GM19463 (cell line): ENCODE measurements around the gene FBXL7.

Experiments used
- ATAC-seq: cut with Tn5 transposase; IDR thresholded peaks from one replicate; pipeline ENCODE4 v1.9.1; 2021; ENCODE audit warnings: mild to moderate bottlenecking, moderate library complexity; ENCODE audit not compliant: unreplicated experiment

FBXL7 gene

DNA sequence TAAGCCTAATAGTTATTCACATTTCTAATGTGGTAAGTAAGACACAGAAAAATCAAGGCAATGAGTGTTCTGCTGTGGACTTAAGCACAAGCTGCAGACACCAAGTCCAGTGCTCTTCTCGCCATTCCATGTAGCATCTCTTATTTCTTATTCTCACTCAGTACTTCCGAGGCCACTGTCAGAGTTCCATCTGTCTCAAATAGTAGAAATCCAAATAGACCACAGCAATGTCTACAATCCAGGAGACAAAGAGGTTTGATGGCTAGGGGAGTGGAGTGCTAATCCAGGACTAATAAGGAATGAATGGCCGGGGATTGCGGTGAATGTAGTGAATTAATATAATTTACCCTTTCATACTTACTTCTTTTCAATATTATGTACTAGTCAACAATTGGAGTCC is 147.3 kb downstream of the FBXL7 start:
- ATAC-seq, result no peak

DNA sequence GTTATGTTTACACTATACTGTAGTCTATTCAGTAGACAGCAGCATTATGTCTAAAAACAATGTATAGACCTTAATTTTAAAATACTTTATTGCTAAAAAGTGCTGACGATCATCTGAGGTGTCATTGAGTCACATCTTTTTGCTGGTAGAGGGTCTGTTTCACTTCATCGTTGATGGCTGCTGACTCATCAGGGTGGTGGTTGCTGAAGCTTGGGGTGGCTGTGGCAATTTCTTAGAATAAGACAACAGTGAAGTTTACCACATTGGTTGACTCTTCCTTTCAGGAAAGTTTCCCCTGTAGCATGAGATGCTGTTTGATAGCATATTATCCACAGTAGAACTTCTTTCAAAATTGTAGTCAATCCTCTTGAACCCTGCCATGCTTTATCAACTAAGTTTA is 150.3 kb downstream of the FBXL7 start:
- ATAC-seq, result no peak

DNA sequence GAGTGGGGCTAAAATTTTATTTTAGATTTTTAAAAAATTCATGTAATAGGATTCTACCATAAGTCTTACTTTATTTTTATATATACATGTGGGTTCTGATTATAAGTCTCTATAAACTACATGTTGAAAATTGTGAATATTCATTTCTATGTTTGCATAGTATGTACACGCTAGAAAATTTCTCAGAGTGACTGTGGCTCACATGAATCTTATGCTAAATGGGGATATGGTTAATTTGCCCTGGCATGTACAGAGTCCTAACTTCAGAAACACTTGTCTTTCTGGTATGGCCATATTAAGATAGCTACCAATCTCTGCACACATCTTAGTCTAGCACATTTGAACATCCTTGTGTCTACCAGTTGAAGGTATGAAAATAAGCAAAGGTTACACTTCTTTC is 154.8 kb downstream of the FBXL7 start:
- ATAC-seq, result no peak

DNA sequence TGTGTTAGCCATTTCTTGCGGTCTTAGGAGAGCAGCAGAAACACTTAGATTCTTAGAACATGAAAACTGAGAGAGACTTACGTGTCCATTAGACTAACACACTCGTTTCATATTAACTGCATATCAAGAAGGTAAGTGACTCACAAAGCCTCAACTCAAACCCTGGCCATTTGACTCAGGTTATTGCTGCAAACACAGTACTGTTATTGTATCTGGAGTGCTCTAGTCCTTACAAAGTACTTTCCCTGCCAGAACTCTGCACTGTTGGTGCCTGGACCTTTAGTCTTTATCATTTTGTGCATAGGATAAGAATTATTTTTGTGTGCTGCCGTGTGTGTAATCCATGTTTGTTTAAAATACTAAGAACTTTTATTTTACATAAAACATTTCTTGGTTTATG is 155.7 kb downstream of the FBXL7 start:
- ATAC-seq, result no peak

DNA sequence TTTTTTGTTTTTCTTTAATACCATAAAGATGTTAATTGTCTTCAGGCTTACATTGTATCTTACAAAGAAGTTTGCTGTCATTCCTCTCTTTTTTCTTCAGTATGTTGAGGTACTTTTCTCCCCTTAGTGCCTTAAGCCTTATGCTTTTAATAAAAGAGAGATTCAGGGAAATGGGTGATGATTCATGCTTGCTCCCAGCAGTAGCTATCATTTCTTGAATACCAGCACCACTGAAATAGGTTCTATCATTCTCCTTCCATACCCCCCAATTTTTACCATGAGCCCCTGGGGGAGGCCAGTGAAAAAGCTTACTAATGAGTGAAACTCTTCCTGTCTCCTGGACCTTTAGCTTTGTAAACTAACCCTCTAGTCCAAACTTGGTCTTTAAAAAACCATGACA is 165.0 kb downstream of the FBXL7 start:
- no peak for ATAC-seq

DNA sequence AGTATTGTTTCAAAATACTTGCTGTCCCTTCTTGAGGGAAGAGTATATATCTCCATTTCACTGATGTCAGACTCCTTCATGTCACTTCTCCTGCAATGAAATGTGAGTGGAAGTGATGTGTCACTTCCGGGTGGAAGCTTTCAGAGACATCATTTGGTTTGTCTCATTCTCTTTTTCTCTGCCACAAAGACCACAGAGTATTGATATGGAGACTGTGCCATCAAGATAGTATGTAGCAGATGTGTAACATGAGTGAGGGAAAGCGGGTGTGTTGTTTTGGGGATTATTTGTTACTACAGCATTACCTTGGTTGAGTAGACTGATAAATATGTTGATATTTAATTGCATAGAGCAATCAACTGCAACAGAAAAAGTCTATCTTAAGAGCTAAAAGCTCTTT is 169.8 kb downstream of the FBXL7 start:
- ATAC-seq, result no peak

DNA sequence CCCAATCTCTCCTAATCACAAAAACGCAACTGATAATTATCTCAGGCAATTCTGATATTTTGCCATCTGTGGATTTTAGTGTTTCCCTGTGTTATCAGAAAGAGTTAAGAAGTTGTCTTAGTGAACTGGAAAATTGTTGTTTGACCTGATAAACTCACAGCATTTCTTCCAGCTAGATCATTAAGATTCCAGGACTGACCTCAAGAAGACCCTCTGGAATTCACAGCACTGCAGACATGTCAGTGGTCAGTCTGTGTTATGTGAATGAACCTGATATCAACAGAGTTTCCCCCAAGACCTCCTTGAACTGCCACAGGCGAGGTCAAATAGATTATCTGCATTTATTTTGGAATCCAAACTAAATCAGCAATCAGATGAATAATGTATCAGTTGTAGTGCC is 174.7 kb downstream of the FBXL7 start:
- no peak for ATAC-seq

DNA sequence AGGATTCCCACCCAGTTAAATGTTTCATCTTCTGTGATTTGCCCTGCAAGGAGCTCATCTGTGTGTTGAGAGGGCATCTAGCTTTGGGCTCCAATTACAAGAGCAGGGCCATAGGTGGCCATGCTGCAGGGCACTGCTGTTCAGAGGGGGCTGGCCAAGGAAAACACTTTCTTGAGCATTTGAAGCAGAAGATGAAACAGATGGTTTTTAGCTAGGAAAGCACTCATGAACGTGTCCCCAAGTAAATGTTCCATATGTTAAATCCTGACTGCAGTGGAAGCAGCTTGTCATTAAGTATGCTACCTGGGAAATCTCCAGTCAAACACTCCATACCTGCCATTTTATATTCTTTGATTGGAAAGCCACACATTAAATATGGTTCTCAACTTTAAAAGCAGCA is 176.6 kb downstream of the FBXL7 start:
- ATAC-seq, result no peak

DNA sequence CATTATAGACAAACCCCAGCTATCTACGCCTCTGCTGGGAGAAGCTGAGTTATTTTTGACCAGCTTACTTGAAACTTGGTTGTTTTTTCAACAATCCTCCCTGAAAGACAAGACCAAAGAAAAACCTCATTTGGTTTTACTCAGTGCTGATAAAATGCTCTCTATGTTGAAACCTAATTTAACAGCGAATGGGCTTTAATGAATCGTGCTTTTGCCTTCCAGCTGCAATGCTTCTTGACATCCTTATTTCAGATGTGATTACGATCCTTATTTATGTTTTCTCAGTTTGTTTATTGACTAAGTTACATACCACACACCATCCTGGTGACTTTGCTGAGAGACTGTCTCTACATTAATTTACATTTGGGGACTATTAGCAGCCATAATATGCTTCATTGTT is 179.2 kb downstream of the FBXL7 start:
- ATAC-seq, result no peak

DNA sequence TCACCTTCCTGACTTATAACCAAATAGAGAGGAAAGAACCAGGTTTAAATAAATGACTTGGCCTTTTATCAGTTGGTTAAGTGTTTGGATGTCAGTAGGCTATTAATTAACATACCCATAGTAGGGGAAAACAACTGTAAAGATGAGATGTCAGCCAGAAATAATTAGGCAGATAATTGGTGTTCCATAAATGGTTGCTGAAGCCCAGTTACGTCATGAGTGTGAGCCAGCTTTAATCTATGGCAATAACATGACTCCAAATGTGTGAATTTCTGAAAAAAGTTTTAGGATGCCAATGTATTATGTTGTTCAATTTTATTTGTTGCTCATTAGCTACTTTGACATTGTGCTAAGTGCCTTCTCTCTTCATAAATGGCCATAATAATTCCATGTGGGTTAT is 180.5 kb downstream of the FBXL7 start:
- ATAC-seq, result no peak

DNA sequence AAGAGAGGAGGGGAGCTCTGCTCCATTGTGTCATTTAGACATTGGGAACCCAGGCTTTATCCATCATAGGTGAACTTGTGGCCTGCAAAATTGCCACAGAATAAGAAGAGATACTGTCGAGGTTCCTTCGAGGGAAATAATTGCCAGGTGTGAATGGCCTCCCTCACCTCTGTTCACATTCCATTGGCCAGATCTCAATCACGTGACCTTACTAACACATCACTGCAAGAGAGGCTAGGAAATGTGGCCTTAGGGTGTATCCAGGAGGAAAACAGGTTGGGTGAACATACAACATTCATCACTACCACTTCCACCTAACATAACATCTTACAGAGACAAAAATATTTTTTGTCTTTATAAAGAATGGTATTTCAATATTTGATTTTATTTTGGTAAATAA is 182.1 kb downstream of the FBXL7 start:
- ATAC-seq, result no peak

DNA sequence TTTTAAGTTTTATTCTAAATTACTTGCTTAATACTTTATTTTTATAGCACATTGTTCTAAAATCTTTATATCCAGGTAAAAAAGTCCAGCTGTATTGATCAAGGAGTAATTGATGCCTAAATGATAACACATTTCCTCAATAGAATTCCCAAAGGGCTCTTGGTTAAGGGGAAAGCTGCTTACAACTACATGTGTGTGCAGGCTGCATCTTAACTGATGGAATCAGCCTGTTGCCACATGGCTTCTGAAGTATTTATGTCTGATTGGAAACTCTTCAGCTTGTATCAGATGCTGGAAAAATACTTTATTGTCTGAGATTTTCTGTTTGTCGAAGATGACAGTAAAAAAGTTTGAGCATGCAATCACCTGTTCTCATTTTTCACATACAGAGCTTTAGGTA is 182.6 kb downstream of the FBXL7 start:
- no peak for ATAC-seq

DNA sequence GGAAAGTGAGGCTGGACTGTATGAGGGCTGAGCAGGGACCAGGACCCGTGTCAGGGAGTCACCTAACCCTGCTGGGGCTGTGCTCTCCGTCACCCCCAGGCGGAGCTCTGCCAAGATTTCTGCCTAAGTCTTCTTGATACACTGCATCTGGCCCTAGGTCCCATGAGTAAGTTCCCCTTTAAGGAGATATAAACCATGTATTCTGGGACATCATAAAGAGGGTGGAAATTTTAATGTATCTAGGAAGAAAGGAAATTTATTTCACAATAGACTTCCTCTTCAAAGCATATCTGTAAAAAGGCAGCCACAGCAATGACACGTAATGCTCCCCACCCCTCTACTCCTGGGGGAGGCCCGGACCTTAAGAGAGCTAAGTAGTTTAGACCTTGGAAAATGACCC is 183.4 kb downstream of the FBXL7 start:
- ATAC-seq, result no peak

DNA sequence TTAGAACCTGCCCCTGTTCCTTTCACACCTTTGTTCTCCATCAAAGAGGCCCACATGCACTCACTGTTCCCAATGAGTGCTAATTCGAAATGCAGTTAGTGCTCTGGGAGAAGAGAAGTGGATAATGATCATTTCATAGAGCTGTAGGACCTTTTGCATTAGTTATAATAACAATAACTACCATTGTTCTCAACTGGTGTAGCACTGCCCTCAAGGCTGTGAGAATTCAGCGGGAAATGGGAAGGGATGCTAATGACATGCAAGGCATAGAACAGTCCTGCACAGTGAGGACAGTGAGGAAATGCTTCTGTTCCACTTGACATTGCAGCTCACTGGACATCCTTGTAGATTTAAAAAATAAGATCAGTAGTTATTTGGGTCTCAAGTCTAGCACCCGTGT is 187.4 kb downstream of the FBXL7 start:
- ATAC-seq, result no peak

DNA sequence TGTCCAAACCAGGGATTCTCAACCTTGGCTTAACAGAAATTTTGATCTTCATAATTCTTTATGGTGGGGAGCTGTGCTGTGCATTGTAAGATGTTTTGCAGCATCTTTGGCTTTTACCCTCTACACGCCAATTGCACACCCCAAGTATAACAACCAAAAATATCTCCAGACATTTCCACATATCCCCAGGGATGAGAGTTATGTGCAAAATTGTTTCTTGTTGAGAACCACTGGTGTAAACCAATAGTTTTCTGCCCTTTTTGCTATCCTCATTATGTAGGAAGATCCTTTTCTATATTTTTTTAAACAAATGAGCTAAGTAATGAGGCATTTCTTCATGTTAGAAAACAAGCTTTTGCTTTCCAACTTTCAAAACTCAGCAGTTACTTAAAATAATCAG is 189.9 kb downstream of the FBXL7 start:
- no peak for ATAC-seq

DNA sequence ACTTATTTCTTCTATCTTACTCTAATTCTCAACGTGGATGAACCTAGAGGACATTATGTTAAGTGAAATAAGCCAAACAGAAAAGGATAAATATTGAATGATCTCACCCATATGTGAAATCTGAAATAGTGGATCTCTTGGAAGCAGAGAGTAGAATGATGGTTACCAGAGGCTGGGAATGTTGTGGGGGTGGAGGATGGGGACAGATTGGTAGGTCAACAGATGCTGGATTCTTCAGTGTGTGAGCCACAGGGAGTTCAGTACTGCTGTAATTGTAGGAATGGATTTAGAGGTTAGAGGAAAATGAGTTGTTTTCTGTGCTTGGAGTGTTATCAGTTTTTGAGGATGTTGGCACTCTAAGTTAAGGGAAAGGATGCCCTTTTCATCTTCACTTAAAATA is 190.6 kb downstream of the FBXL7 start:
- no peak for ATAC-seq

DNA sequence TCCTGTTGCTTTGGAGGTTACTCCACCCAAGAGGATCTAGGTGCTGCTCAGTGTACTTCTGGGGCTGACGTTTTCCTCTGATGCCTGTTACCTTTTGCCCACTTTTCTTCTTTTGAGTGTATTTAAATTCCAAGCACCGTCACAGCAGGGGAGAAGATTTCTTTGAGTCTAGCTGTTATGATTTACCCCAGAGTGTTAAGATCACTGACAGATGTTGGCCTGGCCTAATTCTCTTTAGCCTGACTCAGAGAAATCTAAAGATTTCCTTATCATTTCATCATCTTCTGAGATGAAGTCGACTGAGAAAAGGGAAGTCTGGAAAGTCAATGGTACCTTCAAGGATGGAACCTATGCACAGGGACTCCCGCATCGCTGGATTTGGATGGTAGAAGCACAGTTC is 191.5 kb downstream of the FBXL7 start:
- ATAC-seq, result no peak

DNA sequence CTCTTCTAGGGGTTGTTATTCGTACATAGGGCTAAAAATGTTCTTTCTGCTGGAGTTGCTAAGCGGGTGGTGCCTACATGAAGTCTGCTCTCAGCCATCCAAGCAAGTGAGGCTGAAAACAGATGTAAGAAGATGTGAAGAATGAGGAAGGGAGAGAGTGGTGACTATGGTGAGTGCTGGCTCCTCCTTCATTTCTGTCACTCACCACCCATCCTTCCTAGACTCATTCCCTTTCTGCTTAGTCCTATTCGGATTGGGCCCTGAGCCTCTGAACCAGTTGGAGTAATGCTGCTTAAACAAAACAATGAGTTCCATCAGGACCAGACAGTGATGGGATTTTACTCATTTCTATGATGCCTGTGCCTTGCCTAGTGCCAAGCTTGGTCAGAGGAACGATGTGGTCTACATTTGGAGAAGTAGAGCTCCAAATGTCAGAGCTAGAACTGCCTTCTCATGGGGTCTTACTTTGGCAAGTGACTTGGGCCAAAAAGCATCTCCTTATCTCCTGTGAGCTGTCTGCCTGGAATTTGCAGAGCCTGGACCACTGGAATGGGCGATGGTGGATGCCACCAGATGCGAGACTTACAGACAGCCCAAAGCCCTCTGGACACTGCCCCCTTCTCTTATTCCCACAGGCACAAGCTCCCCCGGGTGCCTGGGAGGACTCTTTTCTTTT is 192.9 kb downstream of the FBXL7 start:
- ATAC-seq, result no peak

DNA sequence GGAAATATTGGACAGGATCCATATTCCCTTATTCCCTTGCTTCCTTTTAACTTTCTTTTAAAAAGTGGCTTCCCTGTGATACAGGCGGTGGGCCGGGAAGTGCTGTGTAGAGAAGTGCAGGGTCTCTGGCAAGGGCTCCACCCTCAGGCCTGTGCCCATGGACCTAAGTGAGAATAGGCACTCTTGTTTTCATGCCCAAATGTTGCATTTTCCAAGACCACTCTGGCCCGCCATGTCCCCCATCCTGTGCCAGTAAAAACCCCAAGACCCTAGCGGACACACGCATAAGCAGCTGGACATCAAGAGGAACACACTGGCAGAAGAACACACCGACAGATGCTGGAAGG is 193.4 kb downstream of the FBXL7 start:
- ATAC-seq, result no peak

DNA sequence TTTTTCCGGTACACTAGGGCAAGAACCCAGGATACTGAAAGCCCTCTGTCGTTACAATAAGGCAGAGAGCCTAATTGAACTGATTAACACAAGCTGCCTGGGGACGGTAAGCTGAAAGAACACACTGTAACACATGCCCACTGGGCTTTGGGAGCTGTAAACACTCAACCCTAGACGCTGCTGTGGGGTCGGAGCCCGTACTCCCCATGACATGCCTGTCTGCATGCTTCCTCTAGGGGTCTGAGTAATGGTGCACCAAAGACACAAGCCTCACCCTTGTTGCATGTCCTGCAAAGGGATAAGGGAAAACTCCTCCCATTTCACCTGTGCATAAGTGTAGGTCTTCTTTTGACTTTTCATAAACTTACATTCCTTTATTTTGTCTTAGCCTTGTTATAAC is 194.0 kb downstream of the FBXL7 start:
- no peak for ATAC-seq

DNA sequence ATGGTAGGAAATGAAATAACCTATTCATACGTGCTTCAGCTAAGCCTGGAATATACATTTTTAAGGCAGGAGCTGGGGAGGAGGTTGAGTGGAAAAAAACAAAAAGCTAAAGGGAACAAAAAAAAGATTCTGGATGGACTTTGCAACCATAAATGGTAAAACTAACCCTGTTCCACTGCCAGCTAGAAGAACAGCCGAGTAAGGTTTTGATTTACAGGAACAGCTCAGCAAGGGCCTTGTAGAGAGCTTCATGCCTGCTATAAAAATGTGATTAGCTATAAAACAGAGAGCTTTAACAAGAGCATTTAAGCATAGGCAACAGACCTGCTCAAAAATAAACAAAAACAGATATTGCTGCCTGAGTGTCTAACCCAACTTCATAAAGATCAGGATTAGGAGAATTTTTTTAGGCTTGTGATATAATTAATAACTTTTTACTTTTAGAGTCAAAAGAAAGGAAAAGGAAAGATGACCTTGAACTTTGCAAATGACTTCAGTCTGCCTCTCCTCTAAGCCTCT is 194.8 kb downstream of the FBXL7 start:
- no peak for ATAC-seq

DNA sequence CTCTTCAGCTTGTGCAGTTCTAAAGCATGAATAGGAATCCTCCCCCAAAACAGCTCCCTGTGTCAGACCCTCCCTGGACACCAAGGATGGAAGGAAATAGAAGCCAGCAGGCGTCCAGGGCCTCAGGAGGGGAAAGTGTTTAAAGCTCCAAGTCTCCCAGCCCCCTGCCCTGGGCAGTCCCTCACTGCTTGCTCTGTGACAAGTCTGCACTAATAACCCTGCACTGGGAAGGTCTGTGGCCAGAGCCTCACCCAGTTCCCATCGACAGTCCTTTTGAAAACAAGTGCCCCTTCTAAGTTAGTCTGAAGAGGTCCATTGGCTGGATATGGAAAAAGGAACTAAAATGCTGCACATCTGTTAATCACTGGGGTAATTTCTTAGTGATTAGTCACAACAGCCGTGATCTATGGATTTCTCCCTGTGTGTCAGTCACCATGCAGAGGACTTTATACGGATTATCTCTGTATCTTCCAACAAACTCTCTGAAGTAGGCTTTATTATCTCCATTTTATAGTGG is 195.3 kb downstream of the FBXL7 start:
- no peak for ATAC-seq

DNA sequence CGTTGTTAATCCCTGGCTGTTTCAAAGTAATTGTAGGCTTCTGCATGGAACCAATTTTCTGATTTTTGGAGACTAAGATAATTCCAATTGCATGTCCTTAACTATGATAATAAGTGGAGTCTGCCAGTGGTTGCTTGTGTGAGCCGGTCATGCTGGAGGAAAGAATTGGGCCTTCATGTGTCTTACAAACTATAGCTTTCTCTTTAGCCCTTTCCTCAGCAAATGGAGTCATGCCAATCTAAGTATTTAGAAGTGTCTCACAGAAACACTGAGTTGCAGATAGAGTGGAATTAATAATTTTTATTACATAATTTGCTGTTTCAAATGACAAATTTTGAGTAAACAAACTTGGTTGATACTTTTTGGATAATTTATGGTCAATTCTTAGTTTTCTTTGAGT is 200.4 kb downstream of the FBXL7 start:
- no peak for ATAC-seq
